HCT116 (cell line): ENCODE results near the gene ZFR. TPM values are rescaled to one million over a fixed set of nuclear protein-coding genes. Genes with fewer than 3 reads are reported as not detected.

Experiments
- ATAC-seq: fragments of 200-7000 bp; cut with Tn5 transposase; 2 replicates; pipeline ENCODE4 v1.9.1; 2020; ENCODE audit warnings: mild to moderate bottlenecking, moderate library complexity
- BruUV-seq: library from RNA; stranded (reverse); fragments of 400-500 nt; replicated peaks from 2 replicates; lab custom pipeline; 2021; lab: Mats Ljungman, UMichigan
- CTCF ChIA-PET: fragments of 300-600 bp; sonication (Branson Sonifier 250); formaldehyde crosslinking; loops from one replicate; lab custom pipeline; 2021; ENCODE audit warnings: antibody characterized with exemption; lab: Charles Lee
- POLR2A ChIA-PET: fragments of 300-600, 350-600 bp; sonication (Branson Sonifier 250); formaldehyde crosslinking; loops from one replicate; lab custom pipeline; 2021; ENCODE audit warnings: antibody characterized with exemption; lab: Charles Lee
- RAD21 ChIA-PET, 2 experiments: fragments of 300-600 bp; sonication (Branson Sonifier 250); formaldehyde crosslinking; loops; one replicate each; lab custom pipeline; 2023; ENCODE audit warnings: low total read pairs in 2 of 2; ENCODE audit not compliant: uncharacterized antibody in 2 of 2, unreplicated experiment in 2 of 2, low non-redundant PET in 1 of 2; lab: Charles Lee
- DNase-seq: peaks from one replicate; pipeline ENCODE4 v3.0.0-alpha.2; 2010; ENCODE audit warnings: low read depth, low spot score
- H2AFZ ChIP-seq: fragments of 200-600 bp; shearing (Covaris generic), sonication (generic); 2 replicates; pipeline ENCODE4 v1.6.1; 2017; ENCODE audit warnings: low read depth, mixed run types, mixed read lengths, antibody characterized with exemption, low read length; ENCODE audit not compliant: poor library complexity, severe bottlenecking
- H3K27ac ChIP-seq: 2 replicates; pipeline ENCODE4 v1.5.1; 2012; ENCODE audit warnings: low read depth, low read length
- H3K27me3 ChIP-seq: fragments of 200-600 bp; sonication (generic); 2 replicates; pipeline ENCODE4 v1.6.1; 2016; ENCODE audit warnings: mixed run types, low read length, mixed read lengths; ENCODE audit not compliant: insufficient read depth
- H3K36me3 ChIP-seq, 2 experiments: fragments of 200-500 bp in 1 of 2; fragments of 200-600 bp in 1 of 2; sonication (Bioruptor generic) in 1 of 2; sonication (generic) in 1 of 2; 2 replicates each; pipeline versions ENCODE4 v1.5.1 to v1.6.1; 2014 to 2016; ENCODE audit warnings: low read length in 2 of 2, inconsistent platforms in 1 of 2, mixed read lengths in 1 of 2, mixed run types in 1 of 2; ENCODE audit not compliant: insufficient read depth in 2 of 2, control insufficient read depth in 1 of 2
- H3K4me1 ChIP-seq, 2 experiments: fragments of 200-600 bp in 1 of 2; sonication (generic) in 1 of 2; 2 replicates each; pipeline versions ENCODE4 v1.5.1 to v1.6.1; 2012 to 2017; ENCODE audit warnings: low read length in 2 of 2, inconsistent platforms in 1 of 2, mild to moderate bottlenecking in 1 of 2, mixed read lengths in 1 of 2, mixed run types in 1 of 2, moderate library complexity in 1 of 2; ENCODE audit not compliant: insufficient read depth in 2 of 2, control insufficient read depth in 1 of 2
- H3K4me2 ChIP-seq: fragments of 200-600 bp; sonication (generic); 2 replicates; pipeline ENCODE4 v1.6.1; 2017; ENCODE audit warnings: mixed run types, low read length, mixed read lengths
- H3K4me3 ChIP-seq, 2 experiments: fragments of 200-600 bp in 1 of 2; sonication (generic) in 1 of 2; replicated peaks in 1 of 2; 2 replicates each; pipeline ENCODE4 v1.5.1; 2011 to 2016; ENCODE audit warnings: low read length in 2 of 2, control low read depth in 1 of 2, low read depth in 1 of 2, mild to moderate bottlenecking in 1 of 2, mixed read lengths in 1 of 2, mixed run types in 1 of 2
- H3K79me2 ChIP-seq: fragments of 200-600 bp; sonication (generic); 2 replicates; pipeline ENCODE4 v1.6.1; 2017; ENCODE audit warnings: mild to moderate bottlenecking, mixed run types, low read length, moderate library complexity, mixed read lengths; ENCODE audit not compliant: insufficient read depth
- H3K9ac ChIP-seq: fragments of 200-600 bp; sonication (generic); 2 replicates; pipeline ENCODE4 v1.6.1; 2016; ENCODE audit warnings: low read length, mixed read lengths
- H3K9me2 ChIP-seq: fragments of 200-600 bp; sonication (generic), shearing (Covaris generic); 2 replicates; pipeline ENCODE4 v1.6.1; 2017; ENCODE audit warnings: mixed run types, mild to moderate bottlenecking, moderate library complexity; ENCODE audit not compliant: insufficient read depth
- H3K9me3 ChIP-seq, 2 experiments: fragments of 200-500 bp in 1 of 2; fragments of 200-600 bp in 1 of 2; sonication (Bioruptor generic) in 1 of 2; sonication (generic) in 1 of 2; 2 replicates each; pipeline ENCODE4 v1.6.1; 2014 to 2017; ENCODE audit warnings: low read length in 2 of 2, mixed read lengths in 2 of 2, inconsistent platforms in 1 of 2, low read depth in 1 of 2, mild to moderate bottlenecking in 1 of 2, mixed run types in 1 of 2, moderate library complexity in 1 of 2; ENCODE audit not compliant: control insufficient read depth in 1 of 2, insufficient read depth in 1 of 2
- H4K20me1 ChIP-seq: fragments of 200-600 bp; sonication (generic), shearing (Covaris generic); 2 replicates; pipeline ENCODE4 v1.6.1; 2017; ENCODE audit warnings: mixed run types, mild to moderate bottlenecking, moderate library complexity; ENCODE audit not compliant: insufficient read depth
- ATF3 ChIP-seq: IDR thresholded peaks from 2 replicates; pipeline ENCODE4 v1.6.1; 2012
- CBX3 ChIP-seq: IDR thresholded peaks from 2 replicates; pipeline ENCODE4 v1.6.1; 2012; ENCODE audit warnings: low read depth
- CEBPB ChIP-seq: IDR thresholded peaks from 2 replicates; pipeline ENCODE4 v1.6.1; 2012; ENCODE audit warnings: low read depth
- EZH2 ChIP-seq: fragments of 200-600 bp; sonication (generic); IDR thresholded peaks from 2 replicates; pipeline ENCODE4 v1.6.1; 2017; ENCODE audit warnings: antibody characterized with exemption, mixed run types
- FOSL1 ChIP-seq: IDR thresholded peaks from 2 replicates; pipeline ENCODE4 v1.6.1; 2012; ENCODE audit warnings: low read depth
- MAX ChIP-seq: IDR thresholded peaks from 2 replicates; pipeline ENCODE4 v1.6.1; 2012
- POLR2A ChIP-seq: IDR thresholded peaks from 2 replicates; pipeline ENCODE4 v1.7.0; 2011; ENCODE audit warnings: borderline replicate concordance; ENCODE audit not compliant: insufficient read depth, insufficient read length; ENCODE audit errors: extremely low read depth
- POLR2AphosphoS5 ChIP-seq: IDR thresholded peaks from 2 replicates; pipeline ENCODE4 v1.6.1; 2011; ENCODE audit warnings: mild to moderate bottlenecking, low read depth, low read length, moderate library complexity
- RAD21 ChIP-seq: IDR thresholded peaks from 2 replicates; pipeline ENCODE4 v1.6.1; 2012; ENCODE audit warnings: low read depth, mild to moderate bottlenecking
- SP1 ChIP-seq: IDR thresholded peaks from 2 replicates; pipeline ENCODE4 v1.6.1; 2012; ENCODE audit warnings: low read depth
- YY1 ChIP-seq: IDR thresholded peaks from 2 replicates; pipeline ENCODE4 v1.6.1; 2011; ENCODE audit warnings: low read length, low read depth, moderate library complexity, mild to moderate bottlenecking; ENCODE audit not compliant: insufficient replicate concordance; ENCODE audit errors: extremely low read depth
- ZBTB33 ChIP-seq: IDR thresholded peaks from 2 replicates; pipeline ENCODE4 v1.6.1; 2011; ENCODE audit warnings: mild to moderate bottlenecking, low read length, moderate library complexity; ENCODE audit not compliant: insufficient replicate concordance; ENCODE audit errors: extremely low read depth
- ZFX ChIP-seq: fragments of 450-650 bp; IDR thresholded peaks from 2 replicates; pipeline ENCODE4 v1.6.1; 2017
- ZNF274 ChIP-seq: fragments of 200-500 bp; sonication (Bioruptor generic); IDR thresholded peaks from 2 replicates; pipeline ENCODE4 v1.6.1; 2014; ENCODE audit warnings: mild to moderate bottlenecking, low read depth, low read length, inconsistent platforms
- intact Hi-C: fragments of 100-400 bp; cut with micrococcal nuclease; formaldehyde crosslinking; loops from 2 replicates; pipeline ENCODE4 v1.10.0; 2022
- total RNA-seq: library from RNA; stranded (reverse); gene quantifications from one replicate; pipeline ENCODE4 v1.2.1, GENCODE V29; 2021; ENCODE audit not compliant: unreplicated experiment

ZFR gene
- total RNA-seq, 1 experiment from 2014 or later, result 65.7 TPM

- POLR2A ChIA-PET, result no interaction called here
- intact Hi-C loops, result no loop called here
Observed at GRCh38 chr5:32443541-32444430, 754 bp downstream of the ZFR start.

GRCh38 chr5:32443145-32443540 lies 1.4 kb downstream of the ZFR start:
- intact Hi-C loops, result no loop called here
- Histone ChIP-seq H3K27me3 (no peaks in the 10 kb centered on the region; the same call in 1 of the 2 replicates), H3K4me1 (peaks cover 17 to 23% of the 10 kb centered on the region in 2 experiments), H4K20me1 (peaks cover 16% of the 10 kb centered on the region; the same call in 1 of the 2 replicates), H3K4me3 (peak overlapping the region; percentile 72 to 86), H2AFZ (no peak overlapping the region), H3K27ac (peak overlapping the region; percentile 80)
- DNase-seq (no peak), ATAC-seq (no peak)
- ChIA-PET CTCF (no interaction called here), RAD21 (no interaction called here), POLR2A (no interaction called here)
- TF ChIP-seq ZFX (no peak), SP1 (no peak), ZBTB33 (no peak), ATF3 (no peak), ZNF274 (no peak), POLR2AphosphoS5 (no peak), CEBPB (no peak), RAD21 (no peak)
- TF ChIP-seq, all 23 proteins: peak for 0
- Histone ChIP-seq H3K9ac (peak overlapping the region; percentile 92), H3K9me3 (no peaks in the 10 kb centered on the region), H3K4me2 (peak overlapping the region; percentile 97), H3K9me2 (no peaks in the 10 kb centered on the region), H3K36me3 (0 out of 4 replicates have a peak, but pooled peaks cover 0 to 5% of the 10 kb centered on the region in 2 experiments), H3K79me2 (peaks cover 56% of the 10 kb centered on the region)
- TSS peak; percentile 53 for BruUV-seq

More at GRCh38 chr5:32443541-32444430, 754 bp downstream of the ZFR start:
- no peak for DNase-seq
- no peak for TF ChIP-seq ZNF274
- TF ChIP-seq CBX3, result no peak
- TF ChIP-seq EZH2, result no peak
- TF ChIP-seq ZFX, result peak; percentile 93
- TF ChIP-seq YY1, result peak; percentile 50
- TF ChIP-seq FOSL1, result no peak
- TF ChIP-seq MAX, result no peak
- no peak for TF ChIP-seq POLR2A
- H3K9me3 ChIP-seq, result no peaks in the 10 kb centered on the region
- BruUV-seq, result no TSS peak
- peaks cover 50% of the 10 kb centered on the region for H3K79me2 ChIP-seq
- peak overlapping the region; percentile 72 to 86 for H3K4me3 ChIP-seq
- H2AFZ ChIP-seq, result no peak overlapping the region
- H3K4me2 ChIP-seq, result peak overlapping the region; percentile 97
- peak; percentile 68 for ATAC-seq
- CTCF ChIA-PET, result no interaction called here
- peak overlapping the region; percentile 80 for H3K27ac ChIP-seq
- no peaks in the 10 kb centered on the region for H3K9me2 ChIP-seq
- H4K20me1 ChIP-seq, result peaks cover 15% of the 10 kb centered on the region; the same call in 1 of the 2 replicates
- RAD21 ChIA-PET, result no interaction called here
- 0 out of 4 replicates have a peak, but pooled peaks cover 0 to 5% of the 10 kb centered on the region in 2 experiments for H3K36me3 ChIP-seq
- H3K9ac ChIP-seq, result peak overlapping the region; percentile 92
- H3K27me3 ChIP-seq, result no peaks in the 10 kb centered on the region; the same call in 1 of the 2 replicates
- peaks cover 17 to 20% of the 10 kb centered on the region in 2 experiments for H3K4me1 ChIP-seq
